ENCODE measurements around the gene CYFIP1.

CYFIP1 gene

GRCh38 chr15:22949074-22949547 is 31.1 kb downstream of the CYFIP1 start:
- DNase-seq = peak; percentile 7 to 16

GRCh38 chr15:22948056-22948455 is 32.1 kb downstream of the CYFIP1 start:
- DNase-seq = peak in 1 of 2 donors; percentile 16

DNA sequence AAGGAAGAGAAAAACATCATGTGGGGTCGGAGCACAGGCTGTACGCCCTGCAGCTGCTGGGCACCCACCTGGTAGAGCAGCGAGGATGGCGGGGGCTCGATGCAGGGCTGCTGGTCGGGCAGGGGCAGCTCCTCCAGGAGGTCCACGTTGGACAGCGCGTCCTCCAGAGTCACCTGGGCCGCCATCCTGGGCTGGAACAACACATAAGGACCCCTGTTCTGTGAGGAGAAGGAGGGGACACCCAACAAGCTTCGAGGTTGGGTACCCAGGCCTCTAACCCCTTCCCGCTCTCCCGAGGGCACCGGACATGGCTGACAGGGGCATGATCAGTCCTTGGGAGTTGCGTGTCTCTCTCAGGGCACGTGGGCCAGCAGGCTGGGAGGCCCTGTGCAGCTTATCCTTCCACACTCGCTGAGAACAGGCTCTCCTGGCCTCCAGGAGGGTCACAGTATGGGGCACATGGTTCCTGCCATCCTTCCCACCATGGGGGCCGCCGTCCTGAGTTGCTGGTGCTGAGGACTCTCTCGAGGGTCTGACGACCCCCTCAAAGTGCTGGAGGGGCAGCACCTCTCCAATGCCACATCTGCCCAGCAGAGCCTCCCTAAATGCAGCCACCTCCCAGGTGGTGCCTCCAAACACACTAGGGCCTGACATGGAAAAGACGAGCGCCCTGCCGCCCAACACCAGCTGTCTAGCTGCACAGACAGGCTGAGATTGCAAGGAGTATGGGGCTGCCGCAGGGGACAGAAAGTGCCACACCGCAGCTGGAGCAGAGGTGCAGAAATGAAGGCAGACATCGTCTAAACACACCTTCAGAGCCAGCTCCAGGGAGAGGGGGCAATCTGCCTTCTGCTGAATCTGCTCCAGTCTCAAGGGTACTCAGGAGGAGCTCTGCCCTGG is 32.8 kb downstream of the CYFIP1 start:
- DNase-seq = no peak

DNA sequence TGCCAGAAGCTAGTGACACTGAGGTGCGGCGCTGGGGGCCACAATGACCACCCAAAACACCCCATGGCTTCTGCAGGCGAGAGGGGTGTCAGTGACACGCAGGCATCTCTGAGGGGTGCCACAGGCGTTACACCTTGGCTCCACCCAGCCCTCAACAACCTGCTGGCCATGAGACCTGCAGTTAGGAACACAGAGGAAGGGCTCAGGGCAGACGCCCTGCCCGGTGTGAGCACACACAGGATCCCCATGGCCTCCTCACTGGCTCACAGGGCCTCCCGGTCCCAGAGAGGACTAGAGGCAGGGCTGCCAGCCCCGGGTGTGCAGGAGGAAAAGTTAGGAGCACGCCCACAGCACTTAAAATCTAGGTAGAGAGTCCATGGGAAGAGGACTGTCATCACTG is 35.1 kb downstream of the CYFIP1 start:
- DNase-seq = no peak

DNA sequence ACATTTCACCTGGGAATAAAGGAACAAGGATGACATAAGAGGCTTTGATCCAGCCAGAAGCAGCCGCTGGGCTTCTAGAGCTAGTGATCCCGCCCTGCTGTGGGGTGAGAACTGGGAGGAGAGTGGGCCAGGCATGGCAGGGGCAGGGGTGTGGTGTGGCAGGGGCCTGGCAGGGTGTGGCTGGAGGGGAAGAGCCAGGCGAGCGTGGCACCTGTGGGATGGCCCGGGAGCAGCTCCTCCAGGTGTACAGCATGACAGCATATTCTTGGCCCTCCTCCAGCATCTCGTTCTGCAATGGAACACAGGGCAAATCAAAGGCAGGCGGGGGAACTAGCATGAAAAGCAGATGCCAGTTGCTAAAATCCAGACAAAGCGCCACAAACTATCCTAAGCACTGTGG is 35.5 kb downstream of the CYFIP1 start:
- DNase-seq = no peak

GRCh38 chr15:22942877-22943276 is 37.3 kb downstream of the CYFIP1 start:
- no peak for DNase-seq

GRCh38 chr15:22942306-22942855 is 37.8 kb downstream of the CYFIP1 start:
- DNase-seq = no peak

GRCh38 chr15:22941179-22941578 is 39.0 kb downstream of the CYFIP1 start:
- DNase-seq = no peak

DNA sequence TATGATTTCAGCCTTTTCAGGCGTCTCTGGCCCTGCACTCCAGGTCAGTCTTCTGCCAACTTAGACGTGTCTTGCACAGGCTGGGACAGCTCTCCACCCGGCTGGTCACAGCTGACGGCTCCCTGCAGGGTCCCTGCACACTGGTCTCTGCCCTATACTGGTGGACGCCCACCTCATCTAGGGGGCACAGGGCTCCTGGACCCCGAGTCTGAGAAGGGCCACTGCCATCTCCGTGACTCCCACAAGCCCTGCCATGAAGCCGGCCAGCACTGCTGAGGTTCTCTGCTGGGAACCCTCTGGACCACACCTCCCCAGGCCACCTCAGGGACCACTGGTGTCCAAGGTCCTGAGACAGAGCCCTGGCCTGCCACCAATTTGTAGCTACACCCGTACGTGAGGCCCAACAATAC is 40.5 kb downstream of the CYFIP1 start:
- no peak for DNase-seq

DNA sequence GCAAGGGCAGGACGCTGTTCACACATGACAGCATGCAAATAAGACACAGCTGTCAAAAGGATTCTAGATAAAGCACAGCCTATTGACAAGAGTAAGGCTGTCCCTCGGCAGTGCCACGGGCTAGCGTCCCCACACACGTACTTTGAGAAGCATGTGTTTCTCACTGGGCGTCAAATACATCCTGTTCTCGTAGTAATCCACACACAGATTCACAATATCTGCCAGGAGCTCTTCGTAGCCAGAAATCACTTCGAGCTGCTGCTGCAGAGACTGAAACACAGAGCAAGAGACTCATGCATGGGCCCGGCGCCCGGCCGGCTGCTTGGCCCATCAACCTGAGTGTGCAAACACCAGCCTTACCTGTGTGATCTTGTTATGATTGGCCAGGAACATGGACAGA is 41.1 kb downstream of the CYFIP1 start:
- no peak for DNase-seq

GRCh38 chr15:22936577-22937472 is 43.3 kb downstream of the CYFIP1 start:
- DNase-seq = no peak

GRCh38 chr15:22933641-22934061 is 46.5 kb downstream of the CYFIP1 start:
- DNase-seq = no peak

- no peak for DNase-seq
These were observed 48.2 kb downstream of the CYFIP1 start for GRCh38 chr15:22931784-22932536.

DNA sequence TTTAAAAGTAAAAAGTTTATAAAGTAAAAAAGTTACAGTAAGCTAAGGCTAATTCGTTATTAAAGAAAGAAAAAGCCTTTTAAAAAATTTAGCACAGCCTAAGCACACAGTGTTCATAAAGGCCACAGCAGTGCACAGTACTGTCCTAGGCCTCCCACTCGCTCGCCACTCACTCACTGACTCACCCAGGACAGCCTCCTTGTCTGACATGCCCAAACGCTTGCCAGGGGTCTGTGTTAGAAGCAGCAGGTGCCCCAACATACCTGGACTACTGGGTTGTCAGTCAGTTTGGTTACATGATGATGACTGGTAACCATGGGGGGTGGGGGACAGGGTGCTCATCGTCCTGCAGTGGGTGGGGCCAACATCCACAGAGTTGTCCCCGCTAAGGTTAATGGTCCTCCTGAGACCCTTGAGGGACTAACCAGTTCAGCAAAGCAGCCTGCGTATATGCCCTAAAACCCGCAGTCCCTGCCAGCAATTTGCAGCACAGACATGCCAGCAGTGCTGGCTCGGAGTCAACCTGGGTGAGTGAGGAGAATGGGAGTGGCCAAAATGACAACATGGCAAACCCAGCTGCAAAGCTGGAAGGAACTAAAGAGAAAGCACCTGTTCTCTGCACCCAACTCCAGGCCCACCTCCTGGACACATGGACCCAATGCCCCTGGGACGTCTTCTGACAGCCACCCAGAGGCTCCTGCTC is 49.2 kb downstream of the CYFIP1 start:
- peak in 1 of 2 donors; percentile 25 for DNase-seq

- DNase-seq = no peak
These were observed 52.4 kb downstream of the CYFIP1 start for GRCh38 chr15:22927761-22928160.

DNA sequence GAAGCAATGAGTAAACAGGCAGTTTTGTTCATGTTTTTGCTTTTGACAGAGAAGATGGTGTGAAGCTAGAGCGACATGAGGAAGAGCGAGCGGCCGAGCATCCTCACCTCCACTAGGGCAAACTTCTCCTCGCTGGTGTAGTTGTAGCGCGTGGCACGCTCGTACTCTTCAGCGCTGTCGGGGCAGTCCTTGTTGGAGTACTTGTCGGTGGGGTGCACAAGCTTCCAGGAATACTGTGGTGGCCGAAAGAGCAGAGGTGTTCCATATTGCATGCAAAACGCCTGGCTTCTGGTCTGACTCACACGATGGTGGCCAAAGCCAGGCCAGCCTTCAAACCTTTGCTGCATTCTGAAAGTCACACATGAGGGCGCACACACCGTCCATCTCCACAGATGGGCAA is 54.3 kb downstream of the CYFIP1 start:
- no peak for DNase-seq

DNA sequence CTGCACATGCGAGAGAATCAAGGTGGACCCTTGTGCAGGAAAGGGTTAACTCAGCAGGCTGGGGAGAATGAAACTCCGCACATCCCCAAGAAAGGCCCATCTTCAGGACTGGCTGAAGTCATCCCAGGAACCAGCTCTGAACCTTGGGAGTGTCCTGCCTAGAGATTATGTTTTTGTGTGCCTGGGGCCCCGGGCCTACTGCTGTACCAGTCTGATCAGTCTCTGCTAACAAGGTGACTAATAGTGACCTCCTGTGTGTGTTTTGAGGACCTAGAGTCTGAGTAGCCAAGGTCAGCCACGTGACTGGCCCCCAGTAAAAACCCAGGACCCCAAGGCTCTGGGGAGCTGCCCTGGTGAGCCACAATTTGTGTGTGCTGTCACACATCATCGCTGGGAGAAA is 58.2 kb downstream of the CYFIP1 start:
- no peak for DNase-seq

- no peak for DNase-seq
These were observed 61.0 kb downstream of the CYFIP1 start for GRCh38 chr15:22919171-22919570.

GRCh38 chr15:22918596-22919140 is 61.5 kb downstream of the CYFIP1 start:
- no peak for DNase-seq

DNA sequence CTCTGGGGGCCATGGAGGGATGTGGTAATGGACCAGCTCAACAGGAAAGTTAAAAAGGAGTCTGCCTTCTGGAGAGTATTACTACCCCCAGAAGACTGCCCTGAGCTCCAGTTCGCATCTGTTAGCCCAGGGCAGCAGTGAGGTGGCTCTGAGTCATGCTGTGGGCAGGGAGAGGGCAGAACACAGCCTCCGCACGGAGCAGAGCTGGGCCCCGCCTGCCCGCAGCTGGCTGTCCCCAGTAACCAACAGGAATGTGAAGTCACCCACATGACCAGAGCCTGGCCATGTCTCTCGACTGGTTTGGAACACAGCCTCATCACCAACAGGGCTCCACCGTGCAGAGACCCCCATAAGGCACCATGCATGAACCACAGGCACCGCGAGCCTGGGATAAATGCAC is 62.1 kb downstream of the CYFIP1 start:
- DNase-seq = no peak

GRCh38 chr15:22917556-22917955 is 62.6 kb downstream of the CYFIP1 start:
- no peak for DNase-seq
